Spleen (tissue), 7 donors: ENCODE results near the gene HOXB9.

Experiments used
- POLR2A ChIP-seq, 3 donors: fragments of 450-650 bp; IDR thresholded peaks; one replicate each; pipeline ENCODE4 v1.5.1; 2017; ENCODE audit warnings: antibody characterized with exemption in 3 of 3, mild to moderate bottlenecking in 1 of 3
- POLR2AphosphoS5 ChIP-seq, 3 donors: sonication (generic); formaldehyde crosslinking; IDR thresholded peaks; one replicate each; pipeline ENCODE4 v1.5.1; 2017; ENCODE audit warnings: antibody characterized with exemption in 3 of 3
- TF ChIP-seq, protein P1 (sequence below), 11 experiments: fragments of 200-600 bp in 7 of 11; fragments of 450-650 bp in 4 of 11; sonication (generic) in 4 of 11; IDR thresholded peaks in 8 of 11; conservative IDR thresholded peaks in 3 of 11; 1 replicate in 7 of 11; 2 replicates in 4 of 11; pipeline versions ENCODE4 v1.4.0 to v1.8.0; 2016 to 2021; ENCODE audit warnings: antibody characterized with exemption in 11 of 11, inconsistent platforms in 4 of 11, mild to moderate bottlenecking in 1 of 11
- donor health status: DM: no; HTN: no; CAD: no; lungs with moderate emphysema.
- donor health status: DM: no; HTN: no; CAD: no.
- donor health status: DM: no; HTN: no; CAD: no.

DNA sequence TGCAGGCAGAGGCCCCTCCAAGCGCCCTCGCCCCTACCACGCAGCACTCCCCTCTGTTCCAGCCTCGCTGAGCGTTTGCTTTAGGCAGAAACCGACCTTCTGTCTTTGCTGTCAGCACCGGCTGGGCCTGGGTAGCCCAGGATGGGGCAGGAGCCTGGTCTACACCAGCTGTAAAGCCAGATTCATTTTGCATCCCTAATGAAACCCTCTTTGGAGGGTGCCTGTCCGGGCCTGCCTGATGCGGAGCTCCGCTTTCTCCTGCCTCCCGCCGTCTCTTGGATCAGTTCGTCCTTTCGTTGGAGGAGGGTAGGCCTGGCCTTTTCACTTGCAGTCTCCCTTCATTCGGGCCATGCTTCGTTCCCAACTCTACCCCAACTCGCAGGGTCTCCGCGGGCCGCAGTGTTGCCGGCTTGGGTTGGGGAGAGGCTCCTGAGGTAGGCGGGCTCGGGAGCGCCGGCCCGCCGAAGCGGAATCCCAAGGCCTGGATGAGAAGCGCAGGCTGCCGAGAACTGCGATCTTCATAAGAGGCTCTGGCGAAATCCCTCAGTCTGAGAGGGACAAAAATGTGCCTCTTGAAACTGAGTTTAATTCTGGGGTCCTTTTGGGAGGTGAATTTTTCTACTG lies 6.2 kb downstream of the HOXB9 start:
- TF ChIP-seq, protein P1, sequence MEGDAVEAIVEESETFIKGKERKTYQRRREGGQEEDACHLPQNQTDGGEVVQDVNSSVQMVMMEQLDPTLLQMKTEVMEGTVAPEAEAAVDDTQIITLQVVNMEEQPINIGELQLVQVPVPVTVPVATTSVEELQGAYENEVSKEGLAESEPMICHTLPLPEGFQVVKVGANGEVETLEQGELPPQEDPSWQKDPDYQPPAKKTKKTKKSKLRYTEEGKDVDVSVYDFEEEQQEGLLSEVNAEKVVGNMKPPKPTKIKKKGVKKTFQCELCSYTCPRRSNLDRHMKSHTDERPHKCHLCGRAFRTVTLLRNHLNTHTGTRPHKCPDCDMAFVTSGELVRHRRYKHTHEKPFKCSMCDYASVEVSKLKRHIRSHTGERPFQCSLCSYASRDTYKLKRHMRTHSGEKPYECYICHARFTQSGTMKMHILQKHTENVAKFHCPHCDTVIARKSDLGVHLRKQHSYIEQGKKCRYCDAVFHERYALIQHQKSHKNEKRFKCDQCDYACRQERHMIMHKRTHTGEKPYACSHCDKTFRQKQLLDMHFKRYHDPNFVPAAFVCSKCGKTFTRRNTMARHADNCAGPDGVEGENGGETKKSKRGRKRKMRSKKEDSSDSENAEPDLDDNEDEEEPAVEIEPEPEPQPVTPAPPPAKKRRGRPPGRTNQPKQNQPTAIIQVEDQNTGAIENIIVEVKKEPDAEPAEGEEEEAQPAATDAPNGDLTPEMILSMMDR (IDR thresholded peaks at IDR 0.05 in 8 of 11, conservative IDR thresholded peaks at IDR 0.05 in 3 of 11): no peak
- TF ChIP-seq POLR2AphosphoS5 (IDR thresholded peaks at IDR 0.05) (no peak), POLR2A (IDR thresholded peaks at IDR 0.05) (no peak)
